Subcutaneous abdominal adipose tissue (tissue), 5 donors: Measurements from ENCODE around the gene DNAJB13.

Source experiments
- H3K27ac ChIP-seq: one replicate; pipeline ENCODE4 v1.7.0; 2013; ENCODE audit warnings: low read depth, mild to moderate bottlenecking, inconsistent platforms, low read length, moderate library complexity
- H3K27me3 ChIP-seq, 5 donors: one replicate each; pipeline ENCODE4 v1.7.0; 2013; ENCODE audit warnings: low read length in 5 of 5, inconsistent platforms in 1 of 5; ENCODE audit not compliant: control insufficient read depth in 5 of 5, insufficient read depth in 4 of 5
- H3K36me3 ChIP-seq, 5 donors: one replicate each; pipeline ENCODE4 v1.7.0; 2013; ENCODE audit warnings: low read length in 5 of 5; ENCODE audit not compliant: control insufficient read depth in 5 of 5, insufficient read depth in 5 of 5
- H3K4me1 ChIP-seq, 5 donors: one replicate each; pipeline ENCODE4 v1.7.0; 2013; ENCODE audit warnings: low read length in 5 of 5, mild to moderate bottlenecking in 3 of 5, moderate library complexity in 1 of 5; ENCODE audit not compliant: control insufficient read depth in 5 of 5, insufficient read depth in 5 of 5
- H3K4me3 ChIP-seq, 5 donors: one replicate each; pipeline ENCODE4 v1.7.0; 2013; ENCODE audit warnings: low read length in 5 of 5, low read depth in 1 of 5
- H3K9ac ChIP-seq, 5 donors: one replicate each; pipeline ENCODE4 v1.7.0; 2013; ENCODE audit warnings: low read length in 5 of 5, mild to moderate bottlenecking in 4 of 5, moderate library complexity in 3 of 5
- H3K9me3 ChIP-seq, 5 donors: one replicate each; pipeline ENCODE4 v1.7.0; 2013; ENCODE audit warnings: low read length in 5 of 5; ENCODE audit not compliant: control insufficient read depth in 5 of 5
- donor health status: healthy.
- donor health status: healthy.
- donor health status: healthy.
- donor health status: healthy.
- donor health status: healthy.

The DNAJB13 gene

GRCh38 chr11:73974604-73975478 is 24.0 kb downstream of the DNAJB13 start:
- Histone ChIP-seq H3K9me3 (no peaks in the 10 kb centered on the region), H3K27ac (no peak overlapping the region), H3K36me3 (peaks cover 0 to 50% (median 42%) of the 10 kb centered on the region in 5 donors), H3K4me3 (no peak overlapping the region), H3K9ac (no peak overlapping the region), H3K27me3 (no peaks in the 10 kb centered on the region), H3K4me1 (peaks cover 0 to 62% (median 37%) of the 10 kb centered on the region in 5 donors)

- no peaks in the 10 kb centered on the region for H3K27me3 ChIP-seq
- peaks cover 0 to 55% (median 48%) of the 10 kb centered on the region in 5 donors for H3K36me3 ChIP-seq
- no peak overlapping the region for H3K27ac ChIP-seq
- H3K4me3 ChIP-seq = no peak overlapping the region
- H3K9ac ChIP-seq = no peak overlapping the region
- peaks cover 0 to 68% (median 38%) of the 10 kb centered on the region in 5 donors for H3K4me1 ChIP-seq
- H3K9me3 ChIP-seq = no peaks in the 10 kb centered on the region
Observed at GRCh38 chr11:73975479-73975757, 24.6 kb downstream of the DNAJB13 start.

- H3K9me3 ChIP-seq = no peaks in the 10 kb centered on the region
- H3K4me3 ChIP-seq = no peak overlapping the region
- no peak overlapping the region for H3K9ac ChIP-seq
- H3K27me3 ChIP-seq = no peaks in the 10 kb centered on the region
- H3K4me1 ChIP-seq = peaks cover 0 to 80% (median 49%) of the 10 kb centered on the region in 5 donors
- H3K27ac ChIP-seq = peak overlapping the region; percentile 1
- H3K36me3 ChIP-seq = peaks cover 0 to 59% (median 52%) of the 10 kb centered on the region in 5 donors
Observed at GRCh38 chr11:73976451-73977151, 25.8 kb downstream of the DNAJB13 start.

GRCh38 chr11:73977856-73978519 is 27.2 kb downstream of the DNAJB13 start:
- Histone ChIP-seq H3K9ac (no peak overlapping the region), H3K4me3 (no peak overlapping the region), H3K4me1 (peaks cover 0 to 86% (median 53%) of the 10 kb centered on the region in 5 donors), H3K36me3 (peaks cover 0 to 59% (median 52%) of the 10 kb centered on the region in 5 donors), H3K27ac (peak overlapping the region; percentile 37), H3K27me3 (no peaks in the 10 kb centered on the region), H3K9me3 (no peaks in the 10 kb centered on the region)

DNA sequence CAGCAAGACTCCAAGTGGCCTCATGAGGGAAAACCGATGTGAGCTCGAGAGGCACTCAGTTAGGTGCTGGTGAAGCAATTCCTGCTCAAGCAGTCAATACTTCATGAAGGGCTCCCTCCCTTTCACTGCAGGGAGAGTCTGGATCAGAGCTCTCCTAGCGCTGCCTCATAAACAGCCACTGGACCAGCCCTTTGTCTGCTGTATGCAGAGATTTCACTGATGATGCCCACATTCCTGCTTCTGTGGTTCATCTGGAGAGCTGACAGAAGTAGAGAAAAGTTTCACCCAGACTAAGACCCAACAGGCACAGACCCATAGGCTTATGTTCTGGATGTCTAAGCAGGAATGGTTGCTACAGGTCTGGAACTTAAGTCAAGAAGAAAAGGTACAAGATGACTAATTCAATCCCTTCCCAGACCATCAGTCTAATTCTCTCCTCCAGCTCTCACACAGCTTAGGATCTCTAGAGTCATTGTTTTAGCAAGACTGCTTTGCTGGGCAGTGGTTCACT is 27.8 kb downstream of the DNAJB13 start:
- Histone ChIP-seq H3K36me3 (peaks cover 0 to 59% (median 52%) of the 10 kb centered on the region in 5 donors), H3K4me3 (no peak overlapping the region), H3K4me1 (peaks cover 2 to 87% (median 52%) of the 10 kb centered on the region in 5 donors), H3K27me3 (no peaks in the 10 kb centered on the region), H3K9ac (no peak overlapping the region), H3K27ac (no peak overlapping the region), H3K9me3 (no peaks in the 10 kb centered on the region)

DNA sequence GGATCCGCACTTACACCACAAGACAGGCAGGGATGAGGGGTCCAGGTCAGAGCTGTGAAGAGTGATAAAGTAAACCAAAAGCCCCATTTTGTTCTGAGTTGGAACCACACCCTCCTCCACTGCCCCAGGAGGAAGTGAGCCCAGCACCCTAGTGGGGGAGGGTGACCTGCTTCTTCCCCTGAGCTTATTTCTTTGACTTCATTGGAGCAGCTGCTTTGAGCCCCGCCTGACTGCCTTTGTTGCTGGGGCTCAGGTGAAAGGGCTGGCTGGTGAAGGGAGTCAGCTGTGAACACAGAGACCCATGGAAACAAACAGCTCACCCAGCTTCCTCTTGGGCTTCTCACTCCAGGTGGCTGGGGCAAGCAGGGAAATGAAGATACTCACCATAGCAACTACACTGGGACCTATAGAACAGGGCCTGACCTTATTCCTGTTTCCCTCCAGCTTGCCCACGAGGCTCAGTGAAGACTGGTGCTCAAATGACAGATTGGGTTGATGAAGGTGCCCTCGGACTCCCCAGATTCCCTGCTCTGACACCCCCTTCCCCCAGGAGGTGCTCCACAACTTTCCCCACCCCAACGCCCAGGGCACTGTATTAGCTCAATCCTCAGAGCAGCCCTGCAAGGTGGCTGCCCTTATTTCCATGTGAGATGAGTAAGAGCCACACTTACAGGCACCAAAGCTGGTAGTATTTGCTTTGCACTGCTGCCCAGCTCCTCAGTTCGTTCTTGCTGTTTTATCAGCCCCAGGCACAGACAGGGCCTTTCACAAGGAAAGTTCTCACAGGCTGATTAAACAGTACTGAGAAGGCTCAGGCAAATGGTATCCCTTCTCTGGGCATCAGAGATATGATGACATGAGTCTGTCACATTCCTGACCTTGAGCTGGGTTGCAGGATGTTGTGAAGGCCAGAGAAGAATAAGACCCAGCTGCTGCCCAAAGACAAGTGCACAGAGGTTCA is 29.5 kb downstream of the DNAJB13 start:
- Histone ChIP-seq H3K9me3 (no peaks in the 10 kb centered on the region), H3K4me1 (peaks cover 3 to 81% (median 54%) of the 10 kb centered on the region in 5 donors), H3K9ac (peak overlapping the region in 1 of 5 donors; percentile 31), H3K27ac (no peak overlapping the region), H3K4me3 (peak overlapping the region; percentile 72 to 92 (median 88)), H3K27me3 (no peaks in the 10 kb centered on the region), H3K36me3 (peaks cover 0 to 46% (median 40%) of the 10 kb centered on the region in 5 donors)

DNA sequence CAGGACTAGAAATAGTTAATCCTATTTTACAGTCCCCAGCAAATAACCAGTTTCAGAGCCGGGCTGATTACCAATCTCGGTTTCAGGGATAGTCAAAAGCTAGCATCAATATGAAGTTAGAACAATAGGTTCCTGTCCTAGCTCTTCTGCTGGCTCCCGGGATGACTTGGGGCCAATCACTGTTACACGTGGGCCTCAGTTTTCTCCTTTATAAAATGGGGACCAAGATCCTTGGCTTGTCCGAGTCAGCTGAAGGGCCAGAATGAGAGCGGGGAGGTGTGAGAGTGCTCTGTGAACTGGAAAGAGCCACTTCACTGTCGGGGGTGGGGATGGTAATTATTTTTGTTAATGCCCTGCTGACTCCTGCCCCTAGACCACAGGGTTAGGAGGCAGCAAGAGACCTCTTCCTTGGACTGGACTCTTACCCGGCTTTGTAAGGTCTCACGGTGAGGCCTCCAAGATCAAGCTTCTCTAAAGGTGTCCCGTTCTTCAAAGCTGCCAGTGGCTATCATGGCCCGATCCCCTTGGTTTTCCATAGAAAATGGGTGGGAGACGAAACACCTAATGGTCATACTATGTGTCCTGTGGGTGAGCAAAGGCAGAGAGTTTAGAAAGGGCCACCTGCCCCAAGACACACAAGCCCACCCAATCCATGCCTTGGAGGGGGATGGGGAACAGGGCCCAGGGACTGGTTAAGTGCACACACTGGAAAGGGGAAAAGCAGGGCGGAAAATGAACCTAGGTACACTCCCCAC is 30.4 kb downstream of the DNAJB13 start:
- Histone ChIP-seq H3K4me3 (peak overlapping the region; percentile 72 to 92 (median 88)), H3K27me3 (no peaks in the 10 kb centered on the region), H3K9ac (peak overlapping the region in 4 of 5 donors; percentile 70 to 82 (median 75)), H3K36me3 (peaks cover 0 to 37% (median 35%) of the 10 kb centered on the region in 5 donors), H3K4me1 (peaks cover 3 to 77% (median 54%) of the 10 kb centered on the region in 5 donors), H3K9me3 (no peaks in the 10 kb centered on the region), H3K27ac (peak overlapping the region; percentile 76)

- Histone ChIP-seq H3K9ac (peak within 1 kb of the TSS; percentile 38 to 82 (median 79)), H3K27ac (peak within 1 kb of the TSS; percentile 82), H3K4me1 (peaks cover 3 to 63% (median 46%) of the 10 kb centered on the region in 5 donors)
Observed at GRCh38 chr11:73982595-73982989, 31.8 kb downstream of the DNAJB13 start, which contains the start of gene UCP2. Gene UCP2 (minus strand): TSS chr11:73982843. CDS start chr11:73978378, 4,465 bp downstream.

More at GRCh38 chr11:73982595-73982989, 31.8 kb downstream of the DNAJB13 start, which contains the start of gene UCP2:
- peaks cover 0 to 26% (median 22%) of the 10 kb centered on the region in 5 donors for H3K36me3 ChIP-seq
- peak within 1 kb of the TSS; percentile 75 to 98 (median 89) for H3K4me3 ChIP-seq
- no peaks in the 10 kb centered on the region for H3K9me3 ChIP-seq
- H3K27me3 ChIP-seq = no peaks in the 10 kb centered on the region
